GM19099 (cell line): ENCODE data around the gene ZNRF3.

Source experiments
- POLR2A ChIP-seq: IDR thresholded peaks from 3 replicates; pipeline ENCODE4 v1.6.1; 2011; ENCODE audit warnings: low read depth; ENCODE audit not compliant: insufficient read length; ENCODE audit errors: extremely low read depth

ZNRF3 gene

DNA sequence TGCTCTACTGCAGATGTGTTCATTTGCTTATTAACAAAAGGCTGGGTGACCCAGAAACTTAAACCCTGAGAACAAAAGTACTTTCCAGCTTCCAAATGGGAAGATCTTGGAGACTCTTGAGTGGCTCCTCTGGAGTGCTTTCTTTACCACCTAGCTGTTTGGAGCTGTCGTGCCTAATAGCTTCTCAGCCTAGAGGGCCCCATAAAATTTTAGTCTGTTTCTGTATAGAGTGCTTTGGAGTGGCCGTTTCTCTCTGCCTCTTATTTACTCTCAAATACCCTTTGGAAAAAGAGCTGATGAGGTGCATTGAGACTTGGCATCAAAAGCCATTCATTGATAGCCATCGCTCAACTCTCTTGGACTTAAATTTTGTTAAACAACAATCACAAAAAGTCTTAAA lies 50.7 kb downstream of the ZNRF3 start:
- TF ChIP-seq POLR2A: no peak

DNA sequence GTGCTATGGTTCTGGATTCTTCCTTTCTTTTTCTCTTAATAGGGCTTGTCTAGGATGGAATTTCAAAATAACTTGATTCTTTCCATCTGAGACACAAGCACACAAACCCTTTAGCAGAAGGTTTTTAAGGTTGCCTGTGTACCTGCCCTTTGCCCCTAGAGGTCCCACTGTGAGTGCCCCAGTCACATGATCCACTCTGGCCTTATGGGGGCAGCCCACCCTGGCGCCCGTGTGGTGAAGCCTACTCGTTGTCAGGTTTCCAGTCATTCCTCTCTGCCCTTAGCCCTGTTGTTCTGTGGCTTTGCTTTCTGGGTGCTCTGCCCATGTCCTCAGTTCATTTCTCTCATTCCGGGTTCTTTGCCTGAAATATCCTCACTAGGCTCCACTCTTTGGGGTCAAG lies 51.8 kb downstream of the ZNRF3 start:
- no peak for TF ChIP-seq POLR2A

GRCh38 chr22:28935713-28936112 lies 52.3 kb downstream of the ZNRF3 start:
- no peak for TF ChIP-seq POLR2A

GRCh38 chr22:28936200-28936599 lies 52.8 kb downstream of the ZNRF3 start:
- TF ChIP-seq POLR2A: no peak

GRCh38 chr22:28937206-28938025 lies 54.0 kb downstream of the ZNRF3 start:
- no peak for TF ChIP-seq POLR2A

- TF ChIP-seq POLR2A: no peak
These were observed 55.0 kb downstream of the ZNRF3 start for GRCh38 chr22:28938286-28938833.

DNA sequence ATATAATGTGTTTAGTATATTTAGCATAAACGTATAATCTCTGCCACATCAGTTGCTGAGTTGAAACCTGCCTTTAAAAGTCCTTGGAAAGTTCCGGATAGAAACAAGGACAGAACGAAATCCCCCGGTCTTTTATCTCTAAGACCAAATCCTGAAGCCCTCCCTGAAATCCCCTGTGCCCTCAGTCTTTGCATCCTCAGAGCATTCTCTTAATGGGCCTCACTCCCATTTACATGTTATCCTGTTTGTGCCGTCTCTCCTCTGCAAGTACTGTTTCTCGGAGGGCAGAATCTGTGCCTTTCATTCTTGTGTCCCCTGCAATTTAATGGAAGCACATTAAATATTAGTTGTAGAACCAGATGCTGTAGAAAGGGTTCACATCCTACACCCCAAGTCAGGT lies 56.0 kb downstream of the ZNRF3 start:
- no peak for TF ChIP-seq POLR2A

GRCh38 chr22:28939932-28940331 lies 56.6 kb downstream of the ZNRF3 start:
- no peak for TF ChIP-seq POLR2A

DNA sequence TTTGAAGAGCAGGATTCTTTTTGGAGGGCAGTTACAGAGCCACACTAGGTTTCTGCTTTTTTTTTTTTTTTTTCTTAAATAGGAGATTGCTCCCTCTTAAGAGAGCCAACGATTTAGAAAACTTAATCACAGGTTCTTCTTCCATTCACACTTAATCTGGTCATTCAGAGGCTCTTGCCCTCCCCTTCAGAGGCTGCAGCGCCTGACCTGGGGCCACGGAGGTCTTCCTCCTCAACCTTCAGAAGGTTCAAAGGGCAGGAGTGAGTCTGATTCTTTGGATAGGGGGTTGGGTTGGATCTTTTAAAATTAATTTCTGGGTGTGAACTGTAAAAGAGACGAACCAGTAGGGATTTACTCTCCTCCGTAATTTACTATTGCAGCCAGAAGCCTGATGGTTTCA lies 57.1 kb downstream of the ZNRF3 start:
- no peak for TF ChIP-seq POLR2A

DNA sequence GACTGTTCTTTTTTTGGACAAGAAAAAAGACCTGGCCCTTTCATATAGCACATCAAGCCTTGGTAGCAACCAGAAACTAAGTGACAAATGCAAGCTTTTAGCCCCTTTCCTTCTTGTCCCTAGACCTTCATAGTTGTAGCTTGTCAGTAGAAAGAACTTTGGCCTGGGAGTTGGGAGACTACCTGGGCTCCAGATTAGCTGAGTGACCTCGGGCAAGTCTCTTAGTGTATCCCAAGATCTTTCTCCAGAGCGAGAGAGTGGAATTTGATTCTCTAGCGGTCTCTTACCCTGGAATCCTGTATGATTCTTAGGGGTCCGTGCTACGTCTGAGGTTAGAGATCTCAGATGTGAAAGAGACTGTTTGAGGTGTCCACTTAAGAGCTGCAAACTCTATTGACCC lies 59.0 kb downstream of the ZNRF3 start:
- no peak for TF ChIP-seq POLR2A

DNA sequence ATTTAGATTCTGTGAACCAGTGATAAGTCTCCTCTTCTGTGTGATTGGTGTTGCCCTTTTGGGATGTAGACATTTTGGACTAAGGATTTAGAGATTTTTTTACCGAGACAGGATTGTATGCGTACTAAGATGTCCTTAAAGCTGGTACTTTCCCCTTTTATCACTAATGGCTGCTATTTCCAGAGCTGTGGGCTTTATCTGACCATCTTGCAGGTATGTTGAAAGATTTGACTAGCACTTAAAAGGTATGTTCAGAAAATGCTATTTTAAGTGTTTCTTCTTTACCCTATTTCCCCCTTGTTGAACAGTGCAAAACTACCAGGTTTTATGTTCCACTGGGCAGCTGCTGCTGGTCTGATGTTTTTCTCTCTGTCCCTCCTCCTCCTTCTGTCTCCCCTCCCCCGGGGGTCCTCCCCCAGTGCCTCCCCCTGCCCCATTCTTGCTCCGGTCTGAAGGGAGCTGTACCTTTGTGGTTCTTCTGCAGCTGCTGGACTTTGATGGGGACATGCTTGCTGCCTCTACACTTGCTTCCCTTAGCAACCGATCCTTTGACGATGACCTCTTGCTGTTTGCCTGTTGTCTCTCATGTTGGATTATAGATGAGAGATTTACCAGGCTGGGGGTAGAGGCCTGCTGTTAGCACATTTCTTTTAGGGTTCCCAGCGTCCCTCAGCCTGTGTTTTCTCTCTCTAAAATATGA lies 59.6 kb downstream of the ZNRF3 start:
- TF ChIP-seq POLR2A: no peak

GRCh38 chr22:28943501-28943879 lies 60.1 kb downstream of the ZNRF3 start:
- no peak for TF ChIP-seq POLR2A

- TF ChIP-seq POLR2A: no peak
These were observed 63.8 kb downstream of the ZNRF3 start for GRCh38 chr22:28947125-28947524.

DNA sequence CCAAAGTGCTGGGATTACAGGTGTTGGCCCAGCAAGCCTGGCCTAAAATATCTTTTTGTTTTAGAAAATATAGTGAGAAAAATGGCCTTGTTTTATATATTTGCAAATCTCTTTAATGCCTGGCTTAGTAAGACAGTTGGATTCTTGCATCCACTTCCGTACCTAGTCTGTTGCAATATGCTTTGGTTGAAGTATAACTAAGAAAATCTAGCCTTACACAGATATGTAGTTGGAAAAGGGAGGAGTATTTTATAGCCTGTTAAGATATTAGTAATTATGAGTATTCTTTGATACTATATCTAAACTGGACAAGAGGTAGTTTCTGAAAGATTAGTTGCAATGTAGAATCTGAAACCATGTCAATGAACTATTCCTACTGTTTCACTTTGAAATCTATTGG lies 65.1 kb downstream of the ZNRF3 start:
- TF ChIP-seq POLR2A: no peak

DNA sequence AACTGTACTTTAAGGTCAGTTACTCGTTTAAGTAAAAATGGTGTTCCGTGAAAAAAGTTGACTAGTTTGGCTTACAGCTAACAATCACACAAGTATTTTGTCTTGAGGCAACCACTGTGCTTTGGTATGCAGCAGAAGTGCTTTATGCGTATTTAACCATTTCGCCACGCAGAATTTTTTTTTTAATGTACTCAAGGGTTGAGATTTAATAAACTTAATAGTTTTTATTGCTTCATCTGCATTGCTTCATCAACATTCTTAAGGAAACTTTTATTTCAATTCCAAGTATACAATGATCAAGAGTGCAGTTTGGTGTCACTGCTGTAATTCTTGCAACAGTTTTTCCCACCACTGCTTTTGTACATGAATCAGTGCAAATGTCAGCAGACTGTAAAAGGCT lies 66.4 kb downstream of the ZNRF3 start:
- TF ChIP-seq POLR2A: no peak
